ENCODE data around the gene ASAP3. TPM values are rescaled to one million over a fixed set of nuclear protein-coding genes. Genes with fewer than 3 reads are reported as not detected.

The ASAP3 gene
- total RNA-seq, 1 experiment from 2014 or later = 71.2 TPM

DNA sequence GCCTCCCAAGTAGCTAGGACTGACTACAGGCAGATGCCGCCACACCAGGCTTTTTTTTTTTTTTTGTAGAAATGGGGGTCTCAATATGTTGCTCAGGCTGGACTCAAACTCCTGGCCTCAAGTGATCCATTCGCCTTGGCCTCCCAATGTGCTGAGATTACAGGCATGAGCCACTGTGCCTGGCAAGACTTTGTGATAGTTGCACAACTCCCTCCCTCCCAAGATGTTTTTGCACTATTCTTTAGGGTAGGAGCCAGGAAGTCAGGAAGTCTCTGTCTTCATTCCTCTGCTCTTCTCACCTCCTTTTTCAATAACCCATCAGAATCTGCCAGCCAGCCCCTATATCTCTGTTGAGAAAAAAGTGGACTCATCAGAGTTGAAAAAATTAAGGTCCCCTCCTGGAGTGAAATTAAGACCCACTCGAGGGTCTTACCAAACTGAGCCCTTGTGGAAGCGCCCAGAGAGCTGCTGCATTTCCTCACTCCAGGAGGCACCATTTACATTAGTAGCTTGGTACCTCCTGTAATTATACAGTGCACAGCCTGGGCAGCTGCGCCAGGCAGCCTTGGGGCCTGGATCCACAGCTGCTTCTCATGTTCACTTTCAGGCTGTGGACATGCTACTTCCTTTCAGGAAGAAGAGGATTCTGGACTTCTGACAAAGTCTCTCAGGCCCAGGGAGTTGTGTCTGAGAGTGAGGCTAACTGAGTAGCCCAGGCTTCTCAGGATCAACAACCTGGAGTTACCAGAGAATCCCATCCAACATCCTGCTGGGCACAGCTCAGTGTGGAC lies 83.5 kb downstream of the ASAP3 start:
- Mint-ChIP-seq H3K36me3 (no peaks in the 10 kb centered on the region), H3K9me3 (no peaks in the 10 kb centered on the region), H3K27me3 (ENCODE audit: low read depth) (no peaks in the 10 kb centered on the region), H3K27ac (no peak overlapping the region), H3K4me1 (peaks cover 14% of the 10 kb centered on the region), H3K4me3 (no peak overlapping the region)
- no peak for TF ChIP-seq ZNF232 (CRISPR knock-in tag; IDR thresholded peaks at IDR 0.05)
- no peak for TF ChIP-seq ESRRA (CRISPR knock-in tag; IDR thresholded peaks at IDR 0.05; ENCODE audit: borderline replicate concordance)
- TF ChIP-seq, protein P1, sequence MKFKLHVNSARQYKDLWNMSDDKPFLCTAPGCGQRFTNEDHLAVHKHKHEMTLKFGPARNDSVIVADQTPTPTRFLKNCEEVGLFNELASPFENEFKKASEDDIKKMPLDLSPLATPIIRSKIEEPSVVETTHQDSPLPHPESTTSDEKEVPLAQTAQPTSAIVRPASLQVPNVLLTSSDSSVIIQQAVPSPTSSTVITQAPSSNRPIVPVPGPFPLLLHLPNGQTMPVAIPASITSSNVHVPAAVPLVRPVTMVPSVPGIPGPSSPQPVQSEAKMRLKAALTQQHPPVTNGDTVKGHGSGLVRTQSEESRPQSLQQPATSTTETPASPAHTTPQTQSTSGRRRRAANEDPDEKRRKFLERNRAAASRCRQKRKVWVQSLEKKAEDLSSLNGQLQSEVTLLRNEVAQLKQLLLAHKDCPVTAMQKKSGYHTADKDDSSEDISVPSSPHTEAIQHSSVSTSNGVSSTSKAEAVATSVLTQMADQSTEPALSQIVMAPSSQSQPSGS (CRISPR knock-in tag; IDR thresholded peaks at IDR 0.05; ENCODE audit: borderline replicate concordance, low read depth) = no peak
- TF ChIP-seq NR3C1 (CRISPR knock-in tag; conservative IDR thresholded peaks at IDR 0.05; ENCODE audit: low read depth) = no peak
- TF ChIP-seq IRF2 (CRISPR knock-in tag; IDR thresholded peaks at IDR 0.05; ENCODE audit: borderline replicate concordance, low read depth) = no peak
- TF ChIP-seq, protein P2, sequence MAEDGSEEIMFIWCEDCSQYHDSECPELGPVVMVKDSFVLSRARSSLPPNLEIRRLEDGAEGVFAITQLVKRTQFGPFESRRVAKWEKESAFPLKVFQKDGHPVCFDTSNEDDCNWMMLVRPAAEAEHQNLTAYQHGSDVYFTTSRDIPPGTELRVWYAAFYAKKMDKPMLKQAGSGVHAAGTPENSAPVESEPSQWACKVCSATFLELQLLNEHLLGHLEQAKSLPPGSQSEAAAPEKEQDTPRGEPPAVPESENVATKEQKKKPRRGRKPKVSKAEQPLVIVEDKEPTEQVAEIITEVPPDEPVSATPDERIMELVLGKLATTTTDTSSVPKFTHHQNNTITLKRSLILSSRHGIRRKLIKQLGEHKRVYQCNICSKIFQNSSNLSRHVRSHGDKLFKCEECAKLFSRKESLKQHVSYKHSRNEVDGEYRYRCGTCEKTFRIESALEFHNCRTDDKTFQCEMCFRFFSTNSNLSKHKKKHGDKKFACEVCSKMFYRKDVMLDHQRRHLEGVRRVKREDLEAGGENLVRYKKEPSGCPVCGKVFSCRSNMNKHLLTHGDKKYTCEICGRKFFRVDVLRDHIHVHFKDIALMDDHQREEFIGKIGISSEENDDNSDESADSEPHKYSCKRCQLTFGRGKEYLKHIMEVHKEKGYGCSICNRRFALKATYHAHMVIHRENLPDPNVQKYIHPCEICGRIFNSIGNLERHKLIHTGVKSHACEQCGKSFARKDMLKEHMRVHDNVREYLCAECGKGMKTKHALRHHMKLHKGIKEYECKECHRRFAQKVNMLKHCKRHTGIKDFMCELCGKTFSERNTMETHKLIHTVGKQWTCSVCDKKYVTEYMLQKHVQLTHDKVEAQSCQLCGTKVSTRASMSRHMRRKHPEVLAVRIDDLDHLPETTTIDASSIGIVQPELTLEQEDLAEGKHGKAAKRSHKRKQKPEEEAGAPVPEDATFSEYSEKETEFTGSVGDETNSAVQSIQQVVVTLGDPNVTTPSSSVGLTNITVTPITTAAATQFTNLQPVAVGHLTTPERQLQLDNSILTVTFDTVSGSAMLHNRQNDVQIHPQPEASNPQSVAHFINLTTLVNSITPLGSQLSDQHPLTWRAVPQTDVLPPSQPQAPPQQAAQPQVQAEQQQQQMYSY (CRISPR knock-in tag; IDR thresholded peaks at IDR 0.05) = no peak
- TF ChIP-seq, protein P3, sequence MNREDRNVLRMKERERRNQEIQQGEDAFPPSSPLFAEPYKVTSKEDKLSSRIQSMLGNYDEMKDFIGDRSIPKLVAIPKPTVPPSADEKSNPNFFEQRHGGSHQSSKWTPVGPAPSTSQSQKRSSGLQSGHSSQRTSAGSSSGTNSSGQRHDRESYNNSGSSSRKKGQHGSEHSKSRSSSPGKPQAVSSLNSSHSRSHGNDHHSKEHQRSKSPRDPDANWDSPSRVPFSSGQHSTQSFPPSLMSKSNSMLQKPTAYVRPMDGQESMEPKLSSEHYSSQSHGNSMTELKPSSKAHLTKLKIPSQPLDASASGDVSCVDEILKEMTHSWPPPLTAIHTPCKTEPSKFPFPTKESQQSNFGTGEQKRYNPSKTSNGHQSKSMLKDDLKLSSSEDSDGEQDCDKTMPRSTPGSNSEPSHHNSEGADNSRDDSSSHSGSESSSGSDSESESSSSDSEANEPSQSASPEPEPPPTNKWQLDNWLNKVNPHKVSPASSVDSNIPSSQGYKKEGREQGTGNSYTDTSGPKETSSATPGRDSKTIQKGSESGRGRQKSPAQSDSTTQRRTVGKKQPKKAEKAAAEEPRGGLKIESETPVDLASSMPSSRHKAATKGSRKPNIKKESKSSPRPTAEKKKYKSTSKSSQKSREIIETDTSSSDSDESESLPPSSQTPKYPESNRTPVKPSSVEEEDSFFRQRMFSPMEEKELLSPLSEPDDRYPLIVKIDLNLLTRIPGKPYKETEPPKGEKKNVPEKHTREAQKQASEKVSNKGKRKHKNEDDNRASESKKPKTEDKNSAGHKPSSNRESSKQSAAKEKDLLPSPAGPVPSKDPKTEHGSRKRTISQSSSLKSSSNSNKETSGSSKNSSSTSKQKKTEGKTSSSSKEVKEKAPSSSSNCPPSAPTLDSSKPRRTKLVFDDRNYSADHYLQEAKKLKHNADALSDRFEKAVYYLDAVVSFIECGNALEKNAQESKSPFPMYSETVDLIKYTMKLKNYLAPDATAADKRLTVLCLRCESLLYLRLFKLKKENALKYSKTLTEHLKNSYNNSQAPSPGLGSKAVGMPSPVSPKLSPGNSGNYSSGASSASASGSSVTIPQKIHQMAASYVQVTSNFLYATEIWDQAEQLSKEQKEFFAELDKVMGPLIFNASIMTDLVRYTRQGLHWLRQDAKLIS (CRISPR knock-in tag; IDR thresholded peaks at IDR 0.05; ENCODE audit: borderline replicate concordance) = no peak
- no peak for DNase-seq (ENCODE audit: low spot score)
- ChIA-PET POLR2A (no interaction called here), CTCF (interaction anchor here (0.8 to 2.0 kb wide), 3 partner anchors 8 to 301 kb away, joined by 3 to 6 read pairs (median 3); no protein-coding TSS in a partner anchor)
- no peak for ATAC-seq

DNA sequence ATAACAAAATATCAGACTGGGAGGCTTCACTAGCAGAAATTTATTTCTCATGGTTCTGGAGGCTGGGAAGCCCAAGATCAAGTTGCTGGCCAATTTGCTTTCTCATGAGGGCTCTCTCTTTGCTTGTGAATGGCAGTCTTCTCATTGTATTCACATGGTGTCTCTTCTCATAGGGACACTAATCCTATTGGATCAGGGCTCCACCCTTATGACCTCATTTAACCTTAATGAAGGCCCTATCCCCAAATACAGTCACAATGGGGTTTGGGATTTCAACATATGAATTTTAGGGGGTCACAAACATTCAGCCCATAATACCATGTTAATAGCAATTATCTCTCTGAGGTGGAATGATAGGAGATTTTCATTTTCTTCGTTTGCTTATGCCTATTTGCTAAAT lies 84.8 kb downstream of the ASAP3 start:
- no peak for TF ChIP-seq USF2 (CRISPR knock-in tag; IDR thresholded peaks at IDR 0.05)
- TF ChIP-seq RELA (CRISPR knock-in tag; IDR thresholded peaks at IDR 0.05; ENCODE audit: borderline replicate concordance) = no peak
- TF ChIP-seq SMAD3 (CRISPR knock-in tag; IDR thresholded peaks at IDR 0.05; ENCODE audit: borderline replicate concordance) = no peak
- no peak for TF ChIP-seq FOXK1 (CRISPR knock-in tag; IDR thresholded peaks at IDR 0.05)
- Mint-ChIP-seq H3K9me3 (no peaks in the 10 kb centered on the region), H3K27ac (no peak overlapping the region), H3K4me1 (peaks cover 26% of the 10 kb centered on the region), H3K36me3 (no peaks in the 10 kb centered on the region), H3K4me3 (no peak overlapping the region), H3K27me3 (ENCODE audit: low read depth) (no peaks in the 10 kb centered on the region)
- ATAC-seq (no peak), DNase-seq (ENCODE audit: low spot score) (no peak)
- ChIA-PET POLR2A (no interaction called here), CTCF (interaction anchor here (0.8 to 2.0 kb wide), 2 partner anchors 10 to 28 kb away, joined by 3 to 6 read pairs; no protein-coding TSS in a partner anchor)

Data from WTC11 (cell line).